ENCODE measurements around the gene XIRP1.

Gene XIRP1

DNA sequence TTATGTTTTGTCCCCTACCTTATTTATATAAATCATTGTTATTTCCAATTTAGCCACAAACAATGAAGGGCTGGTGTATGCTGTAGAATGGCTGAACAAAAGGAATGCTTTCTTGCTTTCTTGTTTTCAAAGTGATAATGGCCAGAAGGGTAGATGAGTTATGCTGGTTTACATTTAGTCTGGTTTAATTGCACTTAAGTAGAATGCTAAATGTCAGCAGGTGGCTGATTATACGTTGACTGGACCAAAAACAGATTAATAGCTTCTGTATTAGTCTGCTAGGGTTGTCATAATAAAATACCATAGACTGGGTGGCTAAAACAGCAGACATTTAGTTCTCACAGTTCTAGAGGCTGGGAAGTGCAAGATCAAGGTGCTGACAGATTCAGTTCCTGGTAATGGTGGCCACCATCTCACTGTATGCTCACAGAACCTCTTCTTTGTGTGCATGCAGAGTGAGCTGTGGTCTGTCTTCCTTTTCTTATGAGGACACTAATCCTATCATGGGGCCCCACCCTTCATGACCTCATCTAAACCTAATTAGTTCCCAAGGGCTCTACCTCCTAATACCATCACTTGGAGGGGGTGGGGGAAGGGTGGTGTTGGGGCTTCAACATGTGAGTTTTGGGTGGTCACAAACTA is 17.1 kb upstream of the XIRP1 start:
- DNase-seq: no peak

DNA sequence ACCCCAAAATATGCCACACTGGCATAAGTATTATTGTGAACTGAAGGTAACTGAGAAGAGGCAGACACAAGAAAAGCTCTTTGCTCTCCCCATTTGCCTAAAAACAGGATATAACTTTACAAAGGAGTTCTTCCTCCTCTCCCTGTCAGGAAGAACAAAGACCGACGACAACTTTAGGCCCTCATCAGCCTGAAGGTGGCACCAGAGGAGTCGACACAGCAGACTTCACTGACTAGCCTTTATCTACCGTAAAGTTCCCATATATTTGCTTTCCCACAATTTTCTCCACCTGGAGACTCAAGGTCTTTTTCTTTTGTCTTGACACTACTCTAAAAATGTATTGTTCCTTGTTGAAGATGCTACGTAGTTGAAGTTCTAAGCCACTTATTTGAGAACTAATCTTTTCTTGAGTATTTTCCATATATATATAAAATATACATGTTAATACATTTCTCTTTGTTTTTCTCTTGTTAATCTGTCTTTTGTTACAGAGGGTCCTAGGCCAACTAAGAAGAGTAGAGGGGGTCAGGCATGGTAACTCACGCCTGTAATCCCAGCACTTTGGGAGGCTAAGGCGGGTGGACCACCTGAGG is 16.2 kb upstream of the XIRP1 start:
- no peak for DNase-seq

DNA sequence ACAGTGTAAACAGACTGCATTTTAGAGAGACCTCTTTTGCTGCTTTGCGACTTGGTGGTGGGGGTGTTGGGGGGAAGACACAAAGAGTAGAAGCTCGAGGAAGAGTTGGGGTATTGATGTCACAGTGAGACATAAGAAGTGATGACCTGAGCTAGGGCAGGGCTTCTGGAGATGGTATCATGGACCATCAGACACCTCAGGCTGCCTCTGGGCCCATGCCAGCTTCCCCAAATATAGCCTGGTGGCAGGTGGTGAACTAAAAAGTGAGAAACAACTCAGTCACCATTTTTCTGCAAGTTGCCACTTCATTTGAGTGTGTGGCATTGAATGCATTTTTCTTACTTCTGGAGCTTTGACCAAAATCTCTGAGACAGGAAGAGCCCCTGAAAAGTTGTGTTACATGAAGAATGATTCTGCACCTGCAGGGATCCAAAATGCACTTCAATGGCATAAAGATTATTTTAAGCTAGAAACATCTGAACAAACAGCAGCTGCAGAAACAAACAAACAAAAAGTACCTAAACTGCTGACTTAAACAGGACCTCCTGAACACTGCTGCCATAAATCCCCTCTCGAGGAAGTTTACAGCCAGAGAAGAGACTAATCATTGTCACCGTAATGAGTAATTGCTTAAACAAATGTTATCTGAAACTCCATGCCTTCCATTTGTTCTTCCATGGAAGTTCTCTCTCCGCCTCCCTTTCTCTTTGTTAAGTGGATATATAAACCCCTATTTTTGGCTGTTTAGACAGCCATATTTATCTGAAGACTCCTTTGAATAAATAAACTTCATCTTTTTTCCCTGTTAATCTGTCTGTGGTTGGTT is 15.2 kb upstream of the XIRP1 start:
- DNase-seq: no peak

DNA sequence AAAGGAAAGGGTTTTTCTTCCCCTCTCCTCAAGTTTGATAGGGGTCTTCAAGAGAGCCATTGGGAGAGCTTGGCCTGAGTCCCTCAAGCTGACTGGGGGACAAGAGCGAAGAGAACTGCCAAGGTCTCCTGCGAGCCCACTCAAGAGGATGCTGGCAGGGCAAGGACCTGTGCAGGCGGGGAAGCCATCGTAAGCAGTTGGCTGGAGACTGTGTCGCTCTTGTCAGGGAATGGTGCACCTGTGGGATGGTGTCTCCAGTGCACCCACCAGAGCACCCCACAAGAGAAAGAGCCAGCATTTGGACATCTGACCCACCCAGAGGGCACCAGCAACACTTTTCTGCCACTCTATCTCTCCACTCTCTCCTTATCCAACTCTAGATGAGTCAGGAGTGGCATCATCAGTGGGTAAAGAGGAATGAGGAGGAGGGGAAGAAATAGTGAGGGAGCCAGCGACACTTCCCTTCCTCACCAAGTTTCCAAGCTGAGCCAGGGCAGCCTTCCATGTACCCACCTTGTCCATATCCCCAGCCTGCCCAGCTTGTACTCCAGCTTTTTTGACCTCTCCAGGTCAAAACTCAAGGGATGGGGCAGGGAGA is 13.6 kb upstream of the XIRP1 start:
- no peak for DNase-seq

DNA sequence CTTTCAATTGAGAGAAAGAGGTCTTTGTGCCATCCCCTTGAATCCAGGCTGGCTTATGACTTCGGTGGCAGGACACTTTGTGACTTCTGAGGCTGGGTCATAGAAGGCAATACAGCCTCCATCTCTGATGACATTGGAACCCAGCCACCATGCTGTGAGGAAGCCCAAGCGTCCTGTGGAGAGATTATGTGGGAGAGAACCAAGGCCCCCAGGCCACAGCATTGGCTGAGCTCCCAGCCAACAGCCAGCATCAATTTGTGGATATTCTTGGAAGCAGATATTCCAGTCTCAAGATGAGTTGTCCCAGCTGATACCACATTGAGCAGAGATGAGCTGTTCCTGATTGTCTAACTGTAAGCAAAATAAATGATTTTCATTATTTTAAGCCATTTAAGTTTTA is 12.7 kb upstream of the XIRP1 start:
- DNase-seq: no peak

DNA sequence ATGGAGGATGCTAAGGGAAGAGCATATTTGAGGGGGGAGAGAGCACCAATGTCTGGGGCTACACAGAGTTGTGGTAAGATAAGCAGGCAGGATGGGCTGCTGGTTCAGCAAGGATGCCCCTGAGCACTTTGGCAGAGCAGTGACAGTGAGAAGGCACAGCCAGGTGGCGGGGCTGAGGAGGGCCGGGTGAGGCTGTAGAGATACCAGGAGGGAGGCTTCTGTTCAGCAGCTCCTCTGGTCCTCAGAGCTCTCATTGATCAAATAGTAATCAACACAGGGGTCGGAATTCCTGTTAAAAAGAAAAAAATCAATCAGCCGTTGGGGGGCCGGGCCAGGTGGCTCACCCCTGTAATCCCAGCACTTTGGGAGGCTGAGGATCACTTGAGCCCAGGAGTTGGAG is 11.5 kb upstream of the XIRP1 start:
- no peak for DNase-seq

DNA sequence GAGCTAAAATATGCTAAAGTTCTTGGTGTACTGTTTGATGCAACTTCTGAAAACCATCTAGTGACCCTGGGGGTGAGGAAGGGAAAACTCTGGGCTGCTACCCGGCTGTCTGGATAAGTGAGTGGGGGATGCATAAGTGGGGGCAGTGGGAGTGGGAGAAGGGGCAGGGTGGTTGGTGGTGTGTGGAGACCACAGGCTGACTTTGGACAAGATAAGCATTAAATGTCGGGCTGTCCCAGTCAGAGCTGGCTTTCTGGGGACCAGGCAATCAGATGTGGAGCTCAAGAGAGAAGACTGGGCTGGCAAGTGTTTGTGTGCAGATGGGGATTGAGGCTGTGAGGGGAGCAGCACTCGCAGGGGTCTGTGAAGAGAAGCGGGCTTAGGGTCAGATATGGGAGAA is 11.0 kb upstream of the XIRP1 start:
- DNase-seq: no peak

DNA sequence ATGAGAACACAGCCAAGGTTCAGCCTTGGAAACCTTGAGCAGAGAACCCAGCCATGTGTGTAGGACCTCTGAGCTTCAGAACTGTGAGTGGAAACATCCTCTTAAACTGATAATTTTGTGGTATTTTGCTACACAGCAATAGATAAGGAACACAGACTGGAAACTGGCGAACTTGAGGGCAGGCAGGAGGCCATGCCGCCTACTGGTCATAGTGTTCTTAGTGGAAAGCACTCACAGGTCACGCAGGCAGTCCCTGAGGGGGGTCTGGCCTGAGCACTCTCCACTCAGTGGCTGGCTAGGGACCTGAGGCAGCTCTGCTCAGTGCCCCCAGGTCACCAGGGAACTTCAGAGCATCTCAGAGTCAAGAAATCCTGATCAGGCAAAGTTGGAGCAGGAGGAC is 9.7 kb upstream of the XIRP1 start:
- DNase-seq: no peak

DNA sequence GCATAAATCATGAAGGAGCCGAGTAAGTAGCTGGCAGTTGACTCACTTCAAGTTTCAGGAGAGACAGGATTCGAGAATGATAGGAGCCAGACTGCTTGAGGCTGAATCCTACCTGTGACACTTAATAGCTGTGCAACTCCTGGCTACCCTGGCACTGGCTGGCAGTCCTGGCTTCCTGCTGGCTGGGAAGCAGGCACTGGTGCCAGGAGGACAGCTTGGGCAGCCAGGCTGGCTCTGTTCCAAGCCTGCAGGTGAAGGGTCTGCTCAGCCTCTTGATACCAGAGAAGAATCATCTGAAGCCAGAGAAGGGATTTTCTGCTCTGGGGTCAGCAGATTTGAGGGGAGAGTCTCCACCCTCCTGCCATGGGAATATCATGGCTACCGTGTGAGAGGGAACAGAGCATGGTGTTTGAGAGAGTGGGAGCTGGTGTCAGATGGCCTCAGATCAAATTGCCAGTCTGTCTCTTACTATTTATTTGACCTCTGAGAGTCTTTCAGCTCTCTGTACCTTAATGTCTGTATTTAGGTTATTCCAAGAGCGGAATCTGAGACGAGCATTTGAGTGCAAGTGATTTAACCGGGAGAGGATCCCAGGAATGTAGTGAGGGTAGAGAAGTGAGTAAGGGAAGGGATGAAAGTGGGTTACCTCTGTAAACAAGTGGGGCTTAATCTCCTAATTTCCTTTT is 4.4 kb upstream of the XIRP1 start:
- no peak for DNase-seq

DNA sequence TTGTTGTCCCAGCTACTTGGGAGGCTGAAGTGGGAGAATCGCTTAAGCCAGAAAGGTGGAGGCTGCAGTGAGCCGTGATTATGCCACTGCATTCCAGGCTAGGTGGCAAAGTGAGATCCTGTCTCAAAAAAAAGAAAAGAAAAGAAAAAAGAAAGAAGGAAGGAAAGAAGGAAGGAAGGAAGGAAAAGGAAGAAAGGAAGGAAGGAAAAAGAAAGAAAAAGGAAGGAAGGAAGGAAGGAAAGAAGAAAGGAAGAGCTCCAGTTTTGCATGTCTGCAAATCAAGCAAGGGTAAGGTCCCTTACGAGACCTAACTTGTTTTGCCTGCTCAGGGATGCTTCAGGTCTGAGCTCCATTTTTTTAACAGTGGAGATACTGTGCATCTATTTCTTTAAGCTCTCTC is 3.6 kb upstream of the XIRP1 start:
- DNase-seq: no peak

DNA sequence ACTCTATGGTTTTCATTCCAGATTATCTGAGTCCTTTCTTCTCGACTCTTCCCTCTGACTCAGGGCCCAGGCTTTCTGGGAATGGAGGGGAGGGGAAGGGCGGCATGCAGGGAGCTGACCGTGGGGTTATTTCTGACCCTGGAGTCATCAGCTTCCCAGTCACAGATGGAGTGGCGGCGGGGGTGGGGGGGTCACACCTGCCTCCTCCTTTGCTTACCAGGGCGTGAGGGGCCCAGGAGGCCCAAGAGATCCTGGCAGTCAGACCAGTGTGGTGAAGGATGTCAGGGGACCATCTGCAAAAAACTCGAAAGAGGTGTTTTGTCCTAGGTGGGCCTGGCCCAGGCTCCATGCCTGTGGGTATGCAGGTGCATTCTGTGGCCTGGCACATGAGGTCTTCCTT is 996 bp upstream of the XIRP1 start:
- no peak for DNase-seq

DNA sequence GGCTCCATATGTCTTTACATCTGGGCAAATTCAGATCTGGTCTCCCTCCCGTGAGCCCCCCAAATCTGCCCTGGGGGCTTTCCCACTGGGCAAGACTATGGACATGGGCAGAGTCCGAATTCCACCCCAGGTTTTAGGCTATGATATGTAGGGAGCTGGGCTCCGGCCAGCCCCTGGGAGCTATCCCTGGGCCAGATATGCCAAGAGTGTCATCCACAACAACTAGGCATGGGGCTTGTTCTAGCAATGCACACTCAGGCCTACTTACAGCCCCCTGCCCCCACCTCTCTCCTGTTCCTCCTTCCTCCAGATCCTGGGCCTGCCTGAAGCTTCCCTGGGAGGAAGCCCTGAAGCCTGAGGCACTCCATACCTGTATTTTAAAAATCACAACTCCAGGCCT is 622 bp downstream of the XIRP1 start:
- no peak for DNase-seq

DNA sequence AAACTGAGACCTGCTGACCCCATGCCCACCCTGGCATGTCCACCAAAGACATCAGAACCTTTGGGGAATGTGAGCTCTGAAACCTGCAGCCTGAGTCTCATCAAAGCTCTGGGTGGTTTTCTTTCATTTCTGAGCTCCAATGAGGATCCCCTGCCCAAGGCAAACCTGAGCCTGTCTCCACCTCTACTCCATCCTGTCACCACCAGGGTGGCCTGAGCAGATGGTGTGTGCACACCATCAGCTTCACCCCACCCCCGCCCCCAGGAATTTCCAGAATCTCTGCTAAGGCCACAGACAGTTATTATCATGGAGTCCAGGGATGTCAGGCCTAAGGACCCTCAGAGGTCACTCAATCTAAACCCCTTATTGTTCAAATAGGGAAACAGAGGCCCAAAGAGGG is 1.3 kb downstream of the XIRP1 start:
- DNase-seq: no peak

DNA sequence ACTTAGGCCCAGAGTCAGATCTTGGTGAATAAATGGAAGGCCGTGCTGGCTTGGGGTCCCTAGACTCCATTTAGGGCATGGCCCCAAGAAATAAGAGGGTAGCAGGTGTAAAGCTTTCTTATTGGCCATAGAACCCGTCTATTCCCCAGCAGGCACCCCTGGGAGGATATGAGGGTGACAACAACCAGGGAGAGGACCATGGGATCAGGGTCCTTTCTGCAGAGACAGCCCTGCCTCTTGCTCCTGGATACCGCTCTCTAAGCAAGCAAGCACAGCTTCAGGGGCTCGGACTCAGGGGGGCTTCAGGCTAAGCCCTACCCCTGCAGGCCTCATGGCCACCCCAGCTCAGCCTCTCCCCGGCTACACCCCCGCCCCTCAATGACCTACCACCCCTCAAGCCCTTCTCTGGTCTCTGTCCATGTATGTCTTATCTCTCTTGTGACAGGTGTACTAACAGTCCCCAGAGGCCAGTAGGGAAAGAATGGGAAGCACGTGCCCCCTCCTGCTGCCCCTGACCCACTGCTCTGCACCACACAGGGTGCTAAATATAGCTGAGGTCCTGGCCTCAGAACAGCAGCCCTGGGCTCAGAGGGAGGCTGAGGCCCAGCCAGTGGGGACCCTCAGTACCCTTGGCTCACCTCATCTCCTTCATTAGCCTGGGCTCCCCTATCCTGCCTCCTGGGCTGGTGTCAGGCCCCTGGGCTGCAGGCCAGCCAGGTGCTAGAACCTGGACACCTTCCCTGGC is 1.9 kb downstream of the XIRP1 start:
- DNase-seq: no peak

DNA sequence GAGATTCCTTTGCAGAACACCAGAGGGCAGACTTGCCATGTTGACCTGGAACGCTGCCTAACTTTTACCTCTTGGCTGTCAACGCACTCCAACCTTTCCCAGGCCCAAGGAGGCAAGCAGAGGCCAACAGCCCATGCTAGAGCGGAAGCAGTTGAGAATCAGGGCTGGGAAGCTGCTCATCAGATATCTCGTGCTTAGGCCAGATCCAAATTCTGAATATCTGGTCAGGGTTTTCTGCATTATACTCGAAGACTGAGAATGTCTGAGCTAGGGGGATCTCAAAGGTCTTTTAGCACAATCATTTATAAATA is 2.5 kb downstream of the XIRP1 start:
- DNase-seq: no peak

DNA sequence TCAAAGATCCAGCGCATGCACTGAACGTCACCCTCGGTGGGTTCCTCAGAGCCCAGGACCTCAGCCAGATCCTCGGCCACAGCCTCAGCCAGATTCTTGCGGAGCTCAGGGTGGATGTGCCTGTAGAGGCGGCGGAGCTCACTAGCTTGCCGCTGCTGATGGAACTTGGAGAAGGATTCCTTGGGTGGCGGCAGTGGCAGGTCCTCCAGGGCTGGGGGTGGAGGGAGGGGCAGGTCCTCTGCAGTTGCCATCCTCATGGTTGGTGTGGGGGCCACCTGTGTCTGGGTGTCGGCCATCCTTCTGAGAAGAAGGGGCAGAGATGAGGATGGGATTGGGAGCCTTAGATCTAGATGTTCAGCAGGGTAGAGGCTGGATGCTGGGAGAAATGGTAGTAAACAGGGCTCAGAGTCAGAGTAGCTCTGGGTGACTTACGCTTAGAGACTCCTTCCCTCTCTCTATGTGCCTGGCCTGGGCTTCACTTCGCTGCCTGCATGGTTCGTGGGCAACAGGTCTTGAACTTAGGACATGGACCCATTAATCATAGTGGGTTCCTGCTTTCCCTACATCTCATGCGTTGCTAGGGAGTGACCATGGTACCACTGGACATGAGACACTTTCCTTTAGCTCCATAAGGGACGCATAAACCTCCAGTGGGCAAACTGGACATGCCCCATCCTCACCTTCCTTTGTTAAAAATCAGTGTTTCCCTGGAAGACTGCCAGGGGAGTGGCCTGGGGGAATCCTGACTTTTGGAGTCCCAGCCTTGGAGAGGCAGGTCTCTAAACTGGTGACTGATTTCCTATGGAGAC is 3.0 kb downstream of the XIRP1 start:
- DNase-seq: no peak

DNA sequence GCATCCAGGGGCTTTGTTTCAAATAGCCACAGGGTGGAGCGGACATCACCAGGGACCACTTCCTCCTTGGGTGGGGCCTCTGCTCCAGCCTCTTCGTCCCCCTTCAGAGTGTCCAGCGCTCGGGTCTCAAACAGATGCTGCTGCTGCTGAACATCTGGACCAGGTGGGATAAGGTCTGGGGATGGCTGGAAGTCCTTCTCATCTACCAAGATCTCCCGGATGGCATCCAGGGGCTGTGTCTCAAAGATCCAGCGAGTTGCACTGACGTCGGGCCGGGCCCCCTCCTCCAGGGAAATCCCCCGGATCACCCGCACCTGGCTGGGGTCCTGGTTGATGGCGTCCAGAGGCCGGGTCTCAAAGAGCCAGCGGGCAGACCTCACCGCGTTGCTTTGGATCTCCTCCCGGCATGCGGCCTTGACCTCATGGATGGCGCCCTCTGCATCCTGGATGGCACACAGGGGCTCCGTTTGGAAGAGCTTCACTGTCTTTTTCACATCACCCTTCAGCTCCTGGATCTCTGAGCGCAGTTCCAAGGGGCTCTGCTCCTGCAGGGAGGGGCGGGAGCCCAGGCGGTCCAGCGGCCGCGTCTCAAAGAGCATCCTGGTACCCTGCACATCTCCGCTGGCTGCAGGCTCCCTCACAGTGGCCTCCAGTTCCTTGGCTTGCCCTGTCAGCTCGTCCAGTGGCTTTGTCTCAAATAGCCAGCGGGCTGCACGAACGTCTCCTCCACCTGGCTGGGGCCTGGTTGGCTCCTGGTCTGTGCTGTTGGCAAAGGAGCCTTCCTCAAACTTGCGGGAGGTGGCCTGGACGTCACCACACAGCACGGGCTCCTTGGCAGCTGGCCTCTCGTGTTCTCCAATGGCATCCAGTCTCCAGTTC is 3.9 kb downstream of the XIRP1 start:
- no peak for DNase-seq

DNA sequence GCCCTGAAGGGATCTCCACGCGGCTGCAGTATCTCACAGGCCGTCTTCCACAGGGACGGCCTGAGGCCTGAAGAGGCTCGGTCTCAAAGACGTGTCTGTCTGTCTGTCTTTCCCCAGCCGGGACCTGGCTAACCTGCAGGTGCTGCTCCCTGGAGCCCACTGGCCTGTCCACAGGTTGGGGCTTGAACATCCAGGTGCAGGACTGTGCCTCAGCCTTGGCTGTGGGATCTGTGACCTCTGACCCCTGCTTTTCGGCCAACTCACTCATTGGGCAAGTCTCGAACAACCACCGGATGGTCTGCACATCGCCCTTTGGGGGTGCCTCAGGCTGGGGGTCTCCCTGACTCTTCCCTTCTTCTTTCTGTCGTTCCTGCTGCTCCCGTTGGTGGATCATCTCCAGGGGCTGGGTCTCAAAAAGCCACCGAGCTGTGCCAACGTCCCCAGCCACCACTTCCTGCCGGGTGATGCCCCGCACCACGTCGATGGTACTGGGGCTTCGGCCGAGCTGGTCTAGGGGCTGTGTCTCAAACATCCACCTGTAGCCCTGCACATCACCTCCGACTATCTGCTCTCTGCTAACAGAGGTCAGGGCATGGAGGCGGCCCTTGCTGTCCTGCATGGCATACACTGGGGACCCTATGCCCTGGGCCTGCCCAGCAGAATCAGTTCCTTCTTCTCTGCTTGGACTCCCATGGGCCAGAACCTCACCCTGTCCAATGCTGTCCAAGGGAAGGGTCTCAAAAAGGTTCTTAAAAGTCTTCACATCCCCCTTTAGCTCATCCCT is 4.8 kb downstream of the XIRP1 start:
- no peak for DNase-seq

DNA sequence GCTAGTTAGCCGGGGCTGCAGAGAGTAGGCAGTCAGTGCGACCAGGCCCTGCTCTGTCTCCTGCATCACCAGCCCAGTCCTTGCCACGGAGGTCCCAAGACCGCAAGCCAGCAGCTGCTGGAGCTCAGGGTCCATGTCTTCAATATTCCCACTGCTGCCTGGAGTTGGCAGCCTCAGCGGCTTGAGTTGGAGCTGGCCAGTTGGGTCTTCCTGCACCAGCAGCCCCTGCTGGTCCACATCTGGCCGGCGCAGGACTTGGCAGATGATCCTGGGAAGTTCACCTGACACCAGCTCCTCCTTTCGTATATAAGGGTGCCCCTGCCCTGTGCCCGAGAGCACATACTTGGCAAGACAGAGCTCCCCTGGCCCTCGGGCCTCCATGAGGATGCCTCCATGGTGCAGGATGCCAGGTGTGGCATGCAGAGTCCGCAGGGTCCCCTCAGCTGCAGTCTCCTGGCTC is 5.7 kb downstream of the XIRP1 start:
- DNase-seq: no peak
